Measurements from ENCODE around the gene CCDC146.
A peak's percentile ranks its signal among the peaks of the same experiment; 100 is the strongest.
"Not testable (repeated sequence)": the region's sequence is repeated elsewhere in the genome, so short reads cannot be mapped to it uniquely, and the experiment has no call there.

The CCDC146 gene

GRCh38 chr7:77121860-77122681, at the start of gene CCDC146:
CCDC146 (plus strand) TSS chr7:77122615; CDS start chr7:77167669, 45,054 bp downstream.
- peak within 1 kb of the TSS; percentile 48 for H3K27ac ChIP-seq

GRCh38 chr7:77074786-77075396, 47.5 kb upstream of the CCDC146 start:
- not testable (repeated sequence) for H3K27ac ChIP-seq

- H3K27ac ChIP-seq: not testable (repeated sequence)
Measured at GRCh38 chr7:77077060-77077459, 45.4 kb upstream of the CCDC146 start.

- H3K27ac ChIP-seq: not testable (repeated sequence)
Measured at GRCh38 chr7:77079112-77079511, 43.3 kb upstream of the CCDC146 start.

- not testable (repeated sequence) for H3K27ac ChIP-seq
Measured at GRCh38 chr7:77079624-77080023, 42.8 kb upstream of the CCDC146 start.

GRCh38 chr7:77080236-77080635, 42.2 kb upstream of the CCDC146 start:
- H3K27ac ChIP-seq: not testable (repeated sequence)

- H3K27ac ChIP-seq: not testable (repeated sequence)
Measured at GRCh38 chr7:77082192-77082591, 40.2 kb upstream of the CCDC146 start.

- not testable (repeated sequence) for H3K27ac ChIP-seq
Measured at GRCh38 chr7:77092301-77092700, 30.1 kb upstream of the CCDC146 start.

GRCh38 chr7:77100501-77100900, 21.9 kb upstream of the CCDC146 start:
- not testable (repeated sequence) for H3K27ac ChIP-seq

- H3K27ac ChIP-seq: not testable (repeated sequence)
Measured at GRCh38 chr7:77101187-77101586, 21.2 kb upstream of the CCDC146 start.

GRCh38 chr7:77102671-77103070, 19.7 kb upstream of the CCDC146 start:
- H3K27ac ChIP-seq: not testable (repeated sequence)

GRCh38 chr7:77105904-77106303, 16.5 kb upstream of the CCDC146 start:
- not testable (repeated sequence) for H3K27ac ChIP-seq

GRCh38 chr7:77107659-77108058, 14.8 kb upstream of the CCDC146 start:
- H3K27ac ChIP-seq: not testable (repeated sequence)

- H3K27ac ChIP-seq: not testable (repeated sequence)
Measured at GRCh38 chr7:77108362-77108761, 14.1 kb upstream of the CCDC146 start.

GRCh38 chr7:77112719-77113306, 9.6 kb upstream of the CCDC146 start:
- not testable (repeated sequence) for H3K27ac ChIP-seq
- TF ChIP-seq CTCF (conservative IDR thresholded peaks at IDR 0.05): peak; percentile 32

- not testable (repeated sequence) for H3K27ac ChIP-seq
- TF ChIP-seq CTCF (conservative IDR thresholded peaks at IDR 0.05): peak; percentile 26
Measured at GRCh38 chr7:77125486-77125885, 3.1 kb downstream of the CCDC146 start.

GRCh38 chr7:77127009-77127408, 4.6 kb downstream of the CCDC146 start:
- H3K27ac ChIP-seq: not testable (repeated sequence)

- not testable (repeated sequence) for H3K27ac ChIP-seq
Measured at GRCh38 chr7:77128582-77129410, 6.4 kb downstream of the CCDC146 start.

GRCh38 chr7:77131781-77132180, 9.4 kb downstream of the CCDC146 start:
- not testable (repeated sequence) for H3K27ac ChIP-seq

All from C4-2B (cell line).